Natural killer cell (primary cell): Measurements from ENCODE around the gene CFAP61. TPM values are rescaled to one million over a fixed set of nuclear protein-coding genes. Genes with fewer than 3 reads are reported as not detected.

ENCODE experiments used
- ATAC-seq, 3 donors: fragments of 150-1000 bp in 2 of 3; fragments of 200-7000 bp in 1 of 3; cut with Tn5 transposase; 1 replicate in 1 of 3; 2 replicates in 2 of 3; pipeline ENCODE4 v1.10.0; 2021; ENCODE audit warnings: mild to moderate bottlenecking in 2 of 3, moderate library complexity in 2 of 3
- DNase-seq, 2 donors: peaks; one replicate each; pipeline versions ENCODE4 v3.0.0 to v3.0.0-alpha.2; 2013 to 2021; ENCODE audit warnings: mixed read lengths in 1 of 2
- H3K27ac ChIP-seq: one replicate; pipeline ENCODE4 v1.5.1; 2013; ENCODE audit warnings: mild to moderate bottlenecking, low read length
- H3K27me3 ChIP-seq: one replicate; pipeline ENCODE4 v1.6.1; 2013; ENCODE audit warnings: low read length; ENCODE audit not compliant: control insufficient read depth, insufficient read depth
- H3K36me3 ChIP-seq: one replicate; pipeline ENCODE4 v1.6.1; 2013; ENCODE audit warnings: low read length; ENCODE audit not compliant: control insufficient read depth, insufficient read depth
- H3K4me1 ChIP-seq: one replicate; pipeline ENCODE4 v1.6.1; 2013; ENCODE audit warnings: low read length; ENCODE audit not compliant: control insufficient read depth, insufficient read depth
- H3K4me3 ChIP-seq: one replicate; pipeline ENCODE4 v1.5.1; 2013; ENCODE audit warnings: low read length
- H3K9me3 ChIP-seq: one replicate; pipeline ENCODE4 v1.6.1; 2013; ENCODE audit warnings: low read length; ENCODE audit not compliant: control insufficient read depth, insufficient read depth
- H3K27ac Mint-ChIP-seq, 2 donors: one replicate each; pipeline ENCODE4 v1.8.0; 2022; ENCODE audit warnings: mild to moderate bottlenecking in 2 of 2, mixed read lengths in 2 of 2, moderate library complexity in 1 of 2
- H3K27me3 Mint-ChIP-seq, 2 donors: one replicate each; pipeline ENCODE4 v1.8.0; 2022; ENCODE audit warnings: low read depth in 2 of 2, mixed read lengths in 2 of 2
- H3K36me3 Mint-ChIP-seq: one replicate; pipeline ENCODE4 v1.8.0; 2022; ENCODE audit warnings: mixed read lengths
- H3K4me1 Mint-ChIP-seq, 2 donors: one replicate each; pipeline ENCODE4 v1.8.0; 2022; ENCODE audit warnings: mixed read lengths in 2 of 2
- H3K4me3 Mint-ChIP-seq: one replicate; pipeline ENCODE4 v1.8.0; 2022; ENCODE audit warnings: mild to moderate bottlenecking, moderate library complexity, mixed read lengths
- H3K9me3 Mint-ChIP-seq, 2 donors: one replicate each; pipeline ENCODE4 v1.8.0; 2022; ENCODE audit warnings: mixed read lengths in 2 of 2
- WGBS: methylation state at CpG from one replicate; pipeline ENCODE4 v1.1.7; 2013; ENCODE audit warnings: missing lambda C conversion rate; ENCODE audit not compliant: insufficient coverage; 5-methylcytosine and 5-hydroxymethylcytosine counted together
- intact Hi-C: fragments of 100-400 bp; cut with micrococcal nuclease; formaldehyde crosslinking; loops from one replicate; pipeline ENCODE4 v1.14.2; 2022
- total RNA-seq, 4 donors: library from RNA; stranded (reverse); fragments of 120-200 nt in 1 of 4; gene quantifications; one replicate each; pipeline versions ENCODE4 v1.2.3 to v1.2.4, GENCODE V29; 2013 to 2022
- TF ChIP-seq, protein P1 (sequence below): fragments of 200-600 bp; IDR thresholded peaks from one replicate; pipeline ENCODE4 v1.8.0; 2022; ENCODE audit warnings: antibody characterized with exemption

Gene CFAP61
- total RNA-seq, 3 donors from 2014 or later (not counting 1 experiment from before 2014, with no cell fraction given) = 1.0 to 2.1 (median 1.3) TPM

GRCh38 chr20:20259533-20259932, 207.2 kb downstream of the CFAP61 start:
- Histone ChIP-seq H3K4me3 (no peak overlapping the region), H3K9me3 (no peaks in the 10 kb centered on the region), H3K4me1 (no peaks in the 10 kb centered on the region), H3K27ac (no peak overlapping the region), H3K27me3 (no peaks in the 10 kb centered on the region), H3K36me3 (no peaks in the 10 kb centered on the region)
- DNase-seq = peak in 1 of 2 donors; percentile 5
- Mint-ChIP-seq H3K27me3 (peaks cover 7 to 17% of the 10 kb centered on the region in 2 donors), H3K9me3 (no peaks in the 10 kb centered on the region), H3K27ac (no peak overlapping the region), H3K36me3 (peaks cover 7% of the 10 kb centered on the region), H3K4me3 (no peak overlapping the region), H3K4me1 (peaks cover 0 to 7% of the 10 kb centered on the region in 2 donors)
- ATAC-seq = peak in 2 of 3 donors; percentile 32 to 35
- intact Hi-C loops = no loop called here
- 43% methylated on average over 2 of the region's 2 CpGs for WGBS
- TF ChIP-seq, protein P1, sequence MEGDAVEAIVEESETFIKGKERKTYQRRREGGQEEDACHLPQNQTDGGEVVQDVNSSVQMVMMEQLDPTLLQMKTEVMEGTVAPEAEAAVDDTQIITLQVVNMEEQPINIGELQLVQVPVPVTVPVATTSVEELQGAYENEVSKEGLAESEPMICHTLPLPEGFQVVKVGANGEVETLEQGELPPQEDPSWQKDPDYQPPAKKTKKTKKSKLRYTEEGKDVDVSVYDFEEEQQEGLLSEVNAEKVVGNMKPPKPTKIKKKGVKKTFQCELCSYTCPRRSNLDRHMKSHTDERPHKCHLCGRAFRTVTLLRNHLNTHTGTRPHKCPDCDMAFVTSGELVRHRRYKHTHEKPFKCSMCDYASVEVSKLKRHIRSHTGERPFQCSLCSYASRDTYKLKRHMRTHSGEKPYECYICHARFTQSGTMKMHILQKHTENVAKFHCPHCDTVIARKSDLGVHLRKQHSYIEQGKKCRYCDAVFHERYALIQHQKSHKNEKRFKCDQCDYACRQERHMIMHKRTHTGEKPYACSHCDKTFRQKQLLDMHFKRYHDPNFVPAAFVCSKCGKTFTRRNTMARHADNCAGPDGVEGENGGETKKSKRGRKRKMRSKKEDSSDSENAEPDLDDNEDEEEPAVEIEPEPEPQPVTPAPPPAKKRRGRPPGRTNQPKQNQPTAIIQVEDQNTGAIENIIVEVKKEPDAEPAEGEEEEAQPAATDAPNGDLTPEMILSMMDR = no peak

- Histone ChIP-seq H3K27me3 (no peaks in the 10 kb centered on the region), H3K36me3 (no peaks in the 10 kb centered on the region), H3K4me3 (no peak overlapping the region), H3K9me3 (no peaks in the 10 kb centered on the region), H3K27ac (no peak overlapping the region), H3K4me1 (no peaks in the 10 kb centered on the region)
- DNase-seq = no peak
- Mint-ChIP-seq H3K27ac (no peak overlapping the region), H3K4me1 (peaks cover 0 to 7% of the 10 kb centered on the region in 2 donors), H3K9me3 (no peaks in the 10 kb centered on the region), H3K4me3 (no peak overlapping the region), H3K27me3 (peaks cover 0 to 13% of the 10 kb centered on the region in 2 donors), H3K36me3 (peaks cover 3% of the 10 kb centered on the region)
- ATAC-seq = peak in 1 of 3 donors; percentile 52
- TF ChIP-seq, protein P1 = no peak
- intact Hi-C loops = no loop called here
- WGBS = 0% methylated on average over 1 of the region's 1 CpG
Observed at GRCh38 chr20:20261159-20261558, 208.8 kb downstream of the CFAP61 start.

GRCh38 chr20:20265210-20265609, 212.9 kb downstream of the CFAP61 start:
- 82% methylated on average over 2 of the region's 2 CpGs for WGBS
- Mint-ChIP-seq H3K27ac (no peak overlapping the region), H3K4me1 (peaks cover 0 to 6% of the 10 kb centered on the region in 2 donors), H3K9me3 (no peaks in the 10 kb centered on the region), H3K27me3 (peaks cover 2 to 7% of the 10 kb centered on the region in 2 donors), H3K36me3 (no peaks in the 10 kb centered on the region), H3K4me3 (no peak overlapping the region)
- DNase-seq (no peak), ATAC-seq (no peak)
- H3K27ac ChIP-seq = no peak overlapping the region
- no peaks in the 10 kb centered on the region for H3K9me3 ChIP-seq
- intact Hi-C loops = no loop called here
- TF ChIP-seq, protein P1 = no peak
- no peaks in the 10 kb centered on the region for H3K27me3 ChIP-seq
- H3K36me3 ChIP-seq = no peaks in the 10 kb centered on the region
- H3K4me1 ChIP-seq = no peaks in the 10 kb centered on the region
- H3K4me3 ChIP-seq = no peak overlapping the region

- DNase-seq (no peak), ATAC-seq (no peak)
- no peaks in the 10 kb centered on the region for H3K36me3 Mint-ChIP-seq
- no peaks in the 10 kb centered on the region for H3K4me1 Mint-ChIP-seq
- Histone ChIP-seq H3K4me3 (no peak overlapping the region), H3K27me3 (no peaks in the 10 kb centered on the region), H3K4me1 (no peaks in the 10 kb centered on the region), H3K9me3 (no peaks in the 10 kb centered on the region), H3K27ac (no peak overlapping the region), H3K36me3 (no peaks in the 10 kb centered on the region)
- H3K9me3 Mint-ChIP-seq = no peaks in the 10 kb centered on the region
- no peak overlapping the region for H3K27ac Mint-ChIP-seq
- TF ChIP-seq, protein P1 = no peak
- 100% methylated on average over 1 of the region's 4 CpGs for WGBS
- peaks cover 2 to 7% of the 10 kb centered on the region in 2 donors for H3K27me3 Mint-ChIP-seq
- H3K4me3 Mint-ChIP-seq = no peak overlapping the region
- intact Hi-C loops = no loop called here
Observed at GRCh38 chr20:20266552-20266951, 214.2 kb downstream of the CFAP61 start.
